ENCODE results near the gene DMRTC2.

Gene DMRTC2

DNA sequence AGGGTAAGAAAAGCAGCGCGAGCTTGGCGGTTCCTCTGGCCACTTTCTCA, at the start of gene DMRTC2:
TSS of gene DMRTC2 (plus strand) at position 42 of the 50 bp plus-strand sequence. CDS start 2,387 bp downstream, outside the sequence.
- no peak for DNase-seq

DNA sequence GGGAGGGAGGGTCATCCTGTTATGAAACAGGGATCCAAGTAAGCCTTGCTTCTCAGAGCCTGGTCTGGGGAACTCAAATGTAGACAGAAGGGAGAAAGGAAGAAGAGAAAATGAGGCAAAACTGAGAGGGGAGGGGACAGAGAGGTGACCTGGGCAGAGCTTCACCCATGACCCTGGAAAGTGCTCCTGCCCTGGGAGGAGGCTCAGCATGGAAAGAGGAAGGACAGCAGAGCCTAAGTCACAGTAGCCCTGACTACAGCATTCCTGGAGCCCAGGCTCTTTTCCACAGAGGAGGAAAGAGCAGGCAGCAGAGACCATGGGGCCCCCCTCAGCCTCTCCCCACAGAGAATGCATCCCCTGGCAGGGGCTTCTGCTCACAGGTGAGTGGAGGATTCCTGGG, 48.5 kb upstream of the DMRTC2 start, which contains the start of gene CEACAM3:
TSS of gene CEACAM3 (plus strand) at position 226 of the 400 bp plus-strand sequence. CDS start at position 317, 91 bp downstream.
- DNase-seq, result no peak

DNA sequence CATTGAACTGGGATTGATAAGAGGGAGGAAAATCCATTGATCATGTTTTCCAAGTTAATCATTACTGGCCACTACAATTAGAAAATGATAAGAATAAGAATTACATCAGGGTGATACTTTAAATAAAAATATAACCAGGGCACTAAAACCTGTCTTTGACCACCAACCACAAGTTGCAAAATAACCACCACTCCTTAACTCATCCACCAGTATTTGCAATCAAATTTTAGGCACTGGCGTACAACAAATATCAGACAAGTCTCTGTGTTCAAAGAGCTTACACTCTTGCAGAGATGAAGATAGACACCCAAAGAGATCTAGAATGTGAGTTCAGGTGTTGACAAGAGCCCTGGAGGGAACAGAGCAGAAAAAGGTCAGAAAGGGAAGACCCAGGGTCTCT, 47.9 kb upstream of the DMRTC2 start:
- no peak for DNase-seq

DNA sequence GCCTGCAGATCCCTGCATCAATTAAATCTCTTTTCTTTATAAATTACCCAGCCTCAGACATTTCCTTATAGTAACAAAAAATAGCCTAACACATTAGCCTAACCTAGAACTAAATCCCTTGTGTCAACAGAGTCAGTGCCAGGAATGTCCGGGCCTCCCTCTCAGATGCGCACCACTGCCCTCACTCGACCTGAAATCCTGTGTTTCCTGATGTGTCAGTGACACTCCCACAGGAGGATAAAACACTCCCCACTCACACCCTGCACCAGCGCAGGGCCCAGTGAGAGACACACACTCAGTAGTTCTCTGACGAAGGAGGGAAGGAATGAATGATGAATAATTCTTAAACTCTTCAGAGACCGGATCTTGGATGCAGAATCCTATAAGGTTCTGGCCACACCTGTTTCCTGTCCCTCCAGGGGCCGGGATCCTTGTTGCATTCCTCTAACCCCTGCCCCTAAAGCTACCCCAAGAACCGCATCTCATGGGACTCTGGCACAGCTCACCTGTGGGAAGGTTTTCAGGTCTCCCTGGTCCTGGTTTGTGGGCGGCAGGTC, 45.3 kb upstream of the DMRTC2 start:
- no peak for DNase-seq

DNA sequence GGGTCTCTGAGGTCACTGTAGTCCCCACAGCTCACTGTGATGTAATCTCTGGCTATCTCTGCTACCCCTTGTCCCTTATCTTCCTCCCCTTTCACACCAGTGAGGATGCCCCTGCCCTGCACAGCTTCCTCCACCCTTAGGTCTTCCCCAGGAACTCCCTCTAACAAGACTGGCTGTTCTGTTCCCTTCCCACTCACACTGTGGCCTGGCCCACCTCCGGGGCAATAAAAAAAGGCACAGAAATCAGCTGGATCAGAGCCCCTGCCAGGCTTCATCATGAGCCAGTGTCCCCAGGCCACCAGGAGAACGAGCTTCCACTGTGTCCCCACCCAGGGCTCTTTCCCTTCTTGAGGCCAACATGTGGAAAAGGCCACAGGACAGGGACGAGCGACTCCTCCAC, 43.8 kb upstream of the DMRTC2 start:
- DNase-seq, result no peak

DNA sequence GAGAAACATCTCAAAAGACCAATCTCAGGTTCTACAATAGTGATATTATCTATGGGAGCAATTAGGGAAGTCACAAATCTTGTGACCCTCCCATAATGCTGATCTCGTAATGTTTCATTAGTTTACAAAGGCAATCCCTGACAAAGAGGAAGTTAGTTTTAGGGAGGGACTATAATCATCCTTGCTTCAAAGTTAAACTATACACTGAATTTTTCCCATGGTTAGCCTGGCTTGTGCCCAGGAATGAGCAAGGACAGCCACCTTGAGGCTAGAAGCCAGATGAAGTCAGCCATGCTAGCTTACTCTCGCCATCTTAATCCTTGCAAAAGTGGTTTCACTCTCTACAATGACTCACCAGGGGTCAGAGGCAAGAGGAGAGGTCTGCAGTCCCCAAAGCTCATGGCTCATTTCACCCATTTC, 43.0 kb upstream of the DMRTC2 start:
- DNase-seq, result peak; percentile 30 to 76

DNA sequence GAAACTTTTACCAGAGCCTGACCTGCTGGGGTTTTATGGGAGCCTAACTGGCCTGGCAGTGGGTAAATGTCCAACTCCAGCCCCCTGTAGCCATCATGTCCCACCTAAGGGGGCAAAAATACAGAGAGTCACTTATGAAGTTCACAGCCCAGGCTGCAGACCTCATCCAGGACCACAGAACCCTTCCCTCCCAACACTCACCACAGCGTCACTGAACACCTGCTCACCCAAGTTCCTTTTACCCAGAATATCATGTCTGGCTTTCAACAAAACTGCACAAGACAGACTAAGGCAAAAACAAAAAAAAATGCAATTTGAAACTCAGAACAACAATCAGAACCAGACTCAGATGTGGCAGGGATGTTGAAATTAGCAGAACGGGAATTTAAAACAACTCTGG, 42.1 kb upstream of the DMRTC2 start:
- no peak for DNase-seq

DNA sequence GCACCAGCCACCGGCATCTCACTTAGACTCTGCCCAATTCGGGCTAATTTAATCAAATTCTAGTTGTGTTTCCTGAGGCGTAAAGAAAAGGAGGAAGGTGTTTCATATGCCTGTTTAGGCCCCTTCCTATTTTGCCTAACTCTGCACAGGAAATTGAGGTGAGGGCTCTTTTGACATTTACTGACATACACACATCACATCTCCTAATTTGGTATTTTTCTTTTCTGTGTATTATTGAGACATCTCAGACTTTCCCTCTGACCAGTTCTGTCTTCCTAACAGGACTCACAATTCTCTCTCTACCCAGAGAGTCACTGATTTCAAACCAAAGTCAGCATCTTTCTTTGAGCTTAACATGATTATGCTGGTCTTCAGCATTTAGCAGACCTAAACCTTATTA, 40.5 kb upstream of the DMRTC2 start:
- DNase-seq, result no peak

DNA sequence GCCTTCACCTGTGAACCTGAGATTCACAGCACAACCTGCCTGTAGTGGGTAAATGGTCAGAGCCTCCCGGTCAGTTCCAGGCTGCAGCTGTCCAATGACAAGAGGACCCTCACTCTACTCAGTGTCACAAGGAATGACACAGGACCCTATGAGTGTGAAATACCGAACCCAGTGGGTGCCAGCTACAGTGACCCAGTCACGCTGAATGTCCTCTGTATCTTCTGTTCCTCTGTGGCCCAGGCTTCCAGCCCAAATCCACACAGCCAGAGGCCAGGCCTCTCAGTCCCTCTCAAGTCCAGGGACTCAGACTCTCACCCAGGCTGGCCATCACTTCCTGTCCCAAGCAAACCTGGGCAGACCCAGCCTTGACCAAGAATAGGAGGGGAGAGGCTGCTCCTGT, 37.7 kb upstream of the DMRTC2 start:
- no peak for DNase-seq

DNA sequence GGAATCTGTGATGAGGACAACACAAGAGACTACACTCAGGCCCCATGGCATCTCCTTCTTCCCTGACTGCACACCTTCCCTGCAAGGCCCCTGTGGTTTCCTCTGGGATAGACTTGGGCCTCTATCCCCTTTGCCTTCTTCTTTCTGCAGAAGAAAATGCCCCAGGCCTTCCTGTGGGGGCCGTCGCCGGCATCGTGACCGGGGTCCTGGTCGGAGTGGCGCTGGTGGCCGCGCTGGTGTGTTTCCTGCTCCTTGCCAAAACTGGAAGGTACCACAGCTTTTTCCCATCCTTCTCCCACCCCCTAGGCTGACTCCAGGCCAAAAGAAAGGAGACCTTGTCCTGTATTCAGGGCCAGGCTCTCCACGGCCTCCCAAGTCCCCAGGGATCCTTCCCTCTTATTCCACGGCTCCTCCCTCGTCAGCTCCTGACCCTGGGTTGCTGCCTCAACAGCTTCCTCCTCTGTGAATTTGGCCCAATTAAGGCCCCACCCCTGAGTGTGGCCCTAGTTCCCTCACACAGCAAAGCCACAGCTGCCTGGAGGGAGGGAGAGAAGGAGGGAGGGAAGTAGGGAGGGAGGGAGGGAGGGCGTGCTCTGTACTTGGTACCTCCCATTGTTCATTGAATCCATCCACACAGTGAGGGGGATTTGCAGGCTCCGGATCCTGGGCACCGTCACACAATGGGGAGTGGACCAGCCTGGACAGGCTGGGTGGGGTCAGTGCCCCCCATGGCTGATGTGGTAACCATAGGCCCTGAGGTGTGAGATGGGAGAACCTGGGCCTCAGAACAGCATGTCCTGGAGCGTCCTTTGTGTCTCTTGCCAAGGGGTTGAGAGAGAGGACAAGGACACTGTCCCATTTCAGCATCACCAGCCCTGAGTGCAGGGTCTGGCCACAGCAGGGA, 35.9 kb upstream of the DMRTC2 start:
- DNase-seq, result no peak

DNA sequence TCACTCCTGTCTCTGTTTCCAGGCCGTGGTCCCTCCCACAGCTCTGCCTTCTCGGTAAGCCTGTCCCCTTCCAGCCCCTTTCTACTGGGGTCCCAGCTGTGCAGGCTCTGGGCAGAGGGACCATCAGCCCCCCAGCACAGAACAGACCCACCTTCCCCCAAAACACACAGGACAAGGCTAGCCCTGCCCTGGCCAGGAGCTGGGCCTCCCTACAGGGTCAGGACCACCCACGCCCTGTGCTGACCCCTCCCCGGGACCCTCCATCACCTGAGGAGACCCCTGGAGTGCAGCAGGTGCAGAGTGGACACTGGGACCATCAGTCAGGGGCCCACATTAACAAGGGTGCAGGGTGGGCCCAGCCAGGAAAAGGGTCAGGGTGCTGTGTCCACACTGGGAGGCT, 34.5 kb upstream of the DMRTC2 start:
- no peak for DNase-seq

DNA sequence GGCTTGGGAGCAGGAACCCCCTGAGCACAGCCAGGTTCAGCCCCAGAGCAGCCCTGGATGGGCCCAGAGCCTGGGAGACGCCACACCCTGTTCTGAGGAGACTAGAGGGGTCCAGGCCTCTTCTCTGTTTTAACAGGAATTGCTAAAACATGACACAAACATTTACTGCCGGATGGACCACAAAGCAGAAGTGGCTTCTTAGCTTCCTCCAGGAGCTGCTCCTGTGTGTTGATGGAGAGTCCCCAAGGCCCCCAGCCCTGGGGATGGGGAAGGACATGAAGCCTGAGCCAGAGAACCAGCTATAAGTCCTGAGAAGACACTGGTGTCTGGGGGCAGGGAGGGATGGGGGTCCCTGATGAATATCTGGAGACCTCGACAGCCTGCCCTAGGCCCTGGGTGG, 33.8 kb upstream of the DMRTC2 start:
- DNase-seq, result peak; percentile 70 to 76

DNA sequence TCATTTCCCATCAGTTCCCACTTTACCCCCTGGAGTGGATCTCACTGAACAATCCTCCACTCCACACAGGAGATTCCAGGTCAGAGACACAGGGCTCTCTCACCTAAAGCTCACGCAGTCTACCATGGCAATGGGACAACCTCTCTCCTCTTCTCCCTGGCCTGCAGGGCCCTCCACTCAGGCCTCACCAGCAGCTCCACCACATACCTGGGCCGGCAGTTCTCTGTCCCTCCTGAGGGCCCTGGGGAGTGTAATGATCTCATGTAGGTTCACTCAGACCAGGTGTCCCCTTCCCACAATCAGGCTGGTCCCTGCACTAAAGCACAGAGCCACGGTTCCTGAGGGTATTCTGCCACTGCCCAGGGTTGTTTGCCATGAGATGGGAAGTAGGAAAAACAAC, 32.9 kb upstream of the DMRTC2 start:
- no peak for DNase-seq

DNA sequence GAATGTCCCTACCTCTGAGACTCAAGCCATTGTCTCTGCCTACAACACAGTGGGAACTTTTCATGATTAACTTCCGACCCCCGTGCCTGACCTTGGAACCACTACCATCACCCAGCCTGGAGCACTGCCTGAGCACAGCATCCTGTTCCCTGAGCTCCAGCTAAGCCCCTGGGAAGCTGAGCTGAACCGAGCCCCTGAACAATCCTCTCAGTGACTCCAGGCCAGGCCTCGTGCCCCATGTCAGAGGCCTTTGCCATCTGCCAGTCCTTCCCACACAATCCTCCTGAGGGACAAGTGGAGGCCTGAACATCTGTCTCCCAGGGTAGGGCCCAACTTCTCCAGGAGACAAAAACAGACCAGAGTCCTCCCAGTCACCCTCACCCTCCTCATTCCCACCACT, 30.9 kb upstream of the DMRTC2 start:
- no peak for DNase-seq

DNA sequence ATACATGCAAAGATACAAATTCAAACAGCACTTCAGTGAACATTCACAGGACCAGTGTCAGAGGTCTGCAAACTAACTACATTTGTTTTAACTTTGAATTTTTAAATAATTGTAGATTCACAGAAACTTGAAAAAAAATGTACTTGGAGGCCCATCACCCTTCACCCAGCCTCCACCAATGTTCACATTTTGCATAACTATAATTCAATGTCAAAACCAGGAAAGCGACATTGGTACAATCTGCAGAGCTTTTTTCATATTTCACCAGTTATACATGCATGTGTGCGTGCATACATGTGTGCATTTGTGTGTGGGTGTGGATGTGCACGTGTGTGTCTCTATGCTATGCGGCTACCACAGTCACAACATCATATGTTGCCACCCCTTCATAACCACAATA, 29.5 kb upstream of the DMRTC2 start:
- no peak for DNase-seq

DNA sequence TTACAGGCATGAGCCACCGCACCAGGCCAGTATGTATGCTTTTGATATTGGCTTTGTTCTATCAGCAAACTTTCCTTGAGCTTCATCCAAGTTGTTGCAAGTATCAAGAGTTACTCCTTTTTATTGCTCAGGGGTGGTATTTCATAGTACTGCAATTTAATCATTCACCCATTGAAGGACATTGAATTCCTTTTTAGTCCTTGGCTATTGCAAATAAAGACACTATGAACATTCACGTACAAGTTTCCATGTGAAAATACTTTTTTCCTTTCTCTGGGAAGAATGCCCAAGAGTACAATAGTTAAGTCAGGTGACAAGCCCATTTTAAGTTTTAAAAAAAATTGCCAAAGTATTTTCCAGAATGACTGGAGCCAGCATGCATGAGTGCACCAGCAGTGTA, 28.1 kb upstream of the DMRTC2 start:
- DNase-seq, result no peak

DNA sequence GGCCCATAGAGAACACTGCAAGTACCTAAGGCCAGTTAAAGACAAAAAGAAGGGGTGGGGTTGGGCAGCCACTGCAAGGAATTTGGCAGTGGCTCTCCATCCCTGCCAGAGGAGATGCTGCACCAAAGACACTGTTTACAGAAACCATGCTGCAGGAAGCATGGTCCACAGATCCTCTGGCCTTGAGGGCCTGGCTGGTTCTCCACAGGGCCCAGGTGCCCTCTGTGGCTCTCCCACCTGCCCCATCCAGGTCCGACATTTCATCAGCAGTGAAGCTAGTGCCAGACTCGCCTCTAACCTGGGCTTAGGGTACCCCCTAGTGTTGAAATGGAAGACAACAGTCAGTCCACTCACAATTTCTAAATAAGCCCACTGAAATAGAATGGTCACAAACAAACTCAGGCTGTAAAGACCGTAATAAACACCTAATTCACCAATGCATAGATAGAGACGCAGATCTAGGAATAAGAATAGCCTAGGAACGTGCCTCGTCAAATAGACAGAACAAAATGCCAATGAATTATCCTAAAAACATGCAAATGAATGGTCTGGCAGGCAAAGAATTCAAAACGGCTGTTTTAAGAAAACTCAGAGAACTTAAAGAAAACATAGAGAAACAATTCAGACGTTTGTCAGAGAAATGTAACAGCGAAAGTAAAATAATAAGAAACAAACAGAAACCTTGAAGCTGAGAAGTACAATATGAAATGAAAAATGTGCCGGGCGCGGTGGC, 23.7 kb upstream of the DMRTC2 start:
- DNase-seq, result peak; percentile 68 to 75

DNA sequence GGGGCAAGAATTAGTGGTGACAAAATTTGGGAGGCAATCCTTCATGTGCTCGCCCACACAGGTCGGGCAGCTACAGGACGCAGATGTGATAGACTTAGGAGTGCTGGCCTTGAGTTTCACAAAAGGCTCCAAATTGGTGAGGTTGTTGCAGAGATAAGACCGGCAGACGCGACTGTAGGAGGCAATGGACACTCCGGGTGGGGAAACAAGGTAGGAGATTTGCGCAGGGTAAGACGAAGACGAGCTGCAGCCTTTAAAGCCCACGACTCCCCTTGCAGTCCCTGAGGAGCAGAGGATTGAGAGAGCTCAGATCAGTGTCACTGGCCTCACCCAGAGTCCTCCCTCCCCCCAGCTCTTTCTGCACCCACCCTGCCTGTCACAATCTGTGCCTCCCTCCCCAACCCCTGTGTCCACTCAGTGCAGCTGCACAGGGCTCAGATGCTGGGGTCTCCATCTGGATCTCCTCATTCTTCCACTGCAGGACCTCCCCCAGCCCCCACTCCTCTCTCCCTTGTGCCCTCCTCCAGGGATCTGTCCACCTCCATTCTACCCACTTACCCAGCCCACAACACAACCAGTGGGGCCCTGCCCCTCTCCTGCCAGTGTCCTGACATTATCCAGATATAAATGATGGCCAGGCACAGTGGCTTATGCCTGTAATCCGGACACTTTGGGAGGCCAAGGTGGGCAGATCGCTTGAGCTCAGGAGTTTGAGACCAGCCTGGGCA, 6.7 kb upstream of the DMRTC2 start:
- DNase-seq, result no peak

DNA sequence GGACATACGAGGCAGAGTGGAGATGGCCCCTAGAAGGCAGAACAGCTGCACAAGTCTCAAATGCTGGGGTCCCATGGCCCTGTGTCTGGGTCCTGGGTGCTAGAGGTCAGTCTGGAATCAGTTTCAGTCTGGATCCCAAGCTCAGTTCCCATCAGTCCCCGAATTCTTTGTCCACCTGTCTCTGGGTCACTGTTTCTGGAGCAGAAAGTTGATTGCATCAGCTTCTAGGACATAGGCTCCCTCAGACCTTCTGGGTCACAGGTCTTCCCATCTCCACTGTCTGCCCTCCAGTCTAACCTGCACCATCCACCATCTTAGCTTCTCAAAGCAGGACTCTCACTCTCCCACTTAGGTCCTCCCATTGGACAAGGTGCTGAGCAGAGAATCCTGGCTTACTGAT, 5.6 kb upstream of the DMRTC2 start:
- DNase-seq, result no peak

DNA sequence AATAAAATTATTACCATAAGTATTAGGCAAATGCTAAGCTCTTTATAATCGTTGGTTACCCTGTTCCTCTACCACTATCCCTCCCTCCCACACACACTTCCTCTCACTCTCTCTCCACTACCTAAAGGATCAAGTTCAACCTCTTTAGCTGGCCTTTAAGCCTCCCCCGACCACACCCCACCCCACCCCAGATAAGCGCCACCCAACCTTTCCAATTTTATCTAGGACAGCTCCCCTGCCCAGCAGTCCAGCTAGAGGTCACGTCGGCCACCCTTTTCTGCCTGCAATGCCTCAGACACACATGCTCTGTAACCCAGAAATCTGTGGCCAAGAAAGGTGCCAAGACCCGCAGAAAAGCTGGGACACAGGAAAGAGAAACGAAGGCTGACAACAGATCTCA, 1.5 kb upstream of the DMRTC2 start:
- no peak for DNase-seq

DNA sequence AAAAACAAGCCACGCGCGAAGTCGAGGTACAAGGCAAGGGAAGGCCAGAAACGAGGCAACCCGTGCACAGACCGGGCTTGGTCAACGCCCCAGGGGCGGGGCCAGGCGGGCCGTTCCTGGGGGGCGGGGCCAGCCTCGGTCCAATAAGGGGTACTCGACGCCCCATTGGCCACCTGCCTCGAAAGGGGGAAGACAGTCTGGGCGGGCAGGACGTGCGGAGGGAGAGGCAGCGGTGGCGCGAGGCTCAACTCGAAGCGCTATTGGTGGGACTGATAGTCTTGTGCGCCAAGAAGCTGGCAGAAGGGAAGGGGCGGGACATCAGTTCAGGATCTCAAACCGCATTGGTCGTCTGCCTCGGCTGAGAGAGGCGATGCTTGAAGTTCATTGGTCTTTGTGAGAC, 241 bp upstream of the DMRTC2 start, which contains the start of gene LYPD4:
TSS of gene LYPD4 (minus strand) at position 83 of the 400 bp plus-strand sequence. CDS start 5,398 bp downstream, outside the sequence.
- DNase-seq, result no peak

DNA sequence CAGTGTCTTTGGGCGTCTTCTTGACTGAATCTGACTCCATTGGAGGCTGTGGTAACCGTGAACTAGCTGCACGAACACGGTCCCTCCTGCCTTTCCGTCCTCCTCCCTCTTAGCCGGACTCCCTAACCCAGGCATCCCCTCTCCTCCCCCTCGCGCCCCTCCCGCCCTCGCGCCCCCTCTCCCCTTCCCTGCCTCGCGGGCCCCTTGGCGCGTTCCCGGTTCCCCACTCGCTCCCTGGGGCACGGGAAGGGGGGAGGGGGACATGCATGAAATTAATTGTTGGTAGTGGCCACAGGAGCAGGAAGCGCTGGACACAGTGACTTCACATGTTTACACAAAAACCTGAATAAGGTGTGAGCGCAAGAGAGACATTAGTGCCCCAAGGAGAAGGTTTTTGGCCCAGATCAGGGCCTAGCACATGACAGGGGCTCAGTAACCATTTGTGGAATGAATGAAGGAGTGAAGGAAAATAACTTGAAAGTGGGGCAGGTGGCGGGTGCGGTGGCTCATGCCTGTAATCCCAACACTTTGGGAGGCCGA, 279 bp downstream of the DMRTC2 start:
- DNase-seq, result no peak

DNA sequence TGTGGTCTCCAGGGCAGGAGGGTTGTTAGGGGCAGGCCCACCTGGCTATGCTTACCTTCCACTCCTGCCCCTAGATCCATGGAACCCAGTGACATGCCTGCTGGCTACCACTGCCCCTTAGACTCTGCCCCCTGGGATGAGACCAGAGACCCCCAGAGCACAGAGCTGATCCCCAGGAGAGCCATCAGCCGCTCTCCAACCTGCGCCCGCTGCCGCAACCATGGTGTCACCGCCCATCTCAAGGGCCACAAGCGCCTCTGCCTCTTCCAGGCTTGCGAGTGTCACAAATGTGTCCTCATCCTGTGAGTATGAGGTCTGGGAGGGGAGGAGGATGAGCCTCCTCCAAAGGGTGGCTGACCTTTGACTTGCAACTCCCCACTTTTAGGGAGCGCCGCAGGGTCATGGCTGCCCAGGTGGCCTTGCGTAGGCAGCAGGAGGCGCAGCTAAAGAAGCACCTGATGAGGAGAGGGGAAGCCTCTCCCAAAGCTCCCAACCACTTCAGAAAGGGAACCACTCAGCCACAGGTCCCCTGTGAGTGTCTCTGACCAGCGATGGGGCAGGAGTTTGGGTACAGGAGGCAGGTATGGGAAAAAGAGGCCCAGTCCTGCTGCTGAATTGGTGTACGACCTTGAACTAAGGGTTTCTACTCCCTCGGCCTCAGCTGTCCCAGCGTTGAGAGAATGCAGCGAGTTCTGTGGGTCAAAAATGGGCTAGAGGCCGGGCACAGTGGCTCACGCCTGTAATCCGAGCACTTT, 2.7 kb downstream of the DMRTC2 start:
- DNase-seq, result no peak
